H9 (cell line): ENCODE data around the gene DMD. TPM values are rescaled to one million over a fixed set of nuclear protein-coding genes. Genes with fewer than 3 reads are reported as not detected.

ENCODE experiments used
- DNase-seq: peaks from one replicate; pipeline ENCODE4 v3.0.0-alpha.2; 2017
- H2AFZ ChIP-seq: one replicate; pipeline ENCODE4 v1.6.1; 2013; ENCODE audit warnings: mild to moderate bottlenecking, low read length, control low read depth, moderate library complexity
- H2AK5ac ChIP-seq: 2 replicates; pipeline ENCODE4 v1.6.1; 2013; ENCODE audit warnings: low read length, control low read depth, mixed read lengths; ENCODE audit not compliant: insufficient read length
- H2BK120ac ChIP-seq: one replicate; pipeline ENCODE4 v1.6.1; 2013; ENCODE audit warnings: low read depth, mild to moderate bottlenecking, low read length, control low read depth, inconsistent platforms; ENCODE audit not compliant: poor library complexity, severe bottlenecking
- H2BK12ac ChIP-seq: 2 replicates; pipeline ENCODE4 v1.6.1; 2013; ENCODE audit warnings: low read length, control low read depth, mixed read lengths, low read depth; ENCODE audit not compliant: insufficient read length
- H2BK15ac ChIP-seq: 2 replicates; pipeline ENCODE4 v1.6.1; 2013; ENCODE audit warnings: low read depth, low read length, control low read depth
- H2BK20ac ChIP-seq: one replicate; pipeline ENCODE4 v1.6.1; 2013; ENCODE audit warnings: low read depth, mild to moderate bottlenecking, low read length, control low read depth, inconsistent platforms; ENCODE audit not compliant: poor library complexity, severe bottlenecking
- H2BK5ac ChIP-seq: 2 replicates; pipeline ENCODE4 v1.6.1; 2013; ENCODE audit warnings: low read length, control low read depth, mixed read lengths; ENCODE audit not compliant: insufficient read length
- H3K14ac ChIP-seq: 2 replicates; pipeline ENCODE4 v1.6.1; 2013; ENCODE audit warnings: low read length, control low read depth; ENCODE audit not compliant: insufficient read depth
- H3K18ac ChIP-seq: 2 replicates; pipeline ENCODE4 v1.6.1; 2013; ENCODE audit warnings: low read depth, mild to moderate bottlenecking, mixed read lengths, low read length, control low read depth; ENCODE audit not compliant: insufficient read length
- H3K23ac ChIP-seq: 2 replicates; pipeline ENCODE4 v1.6.1; 2013; ENCODE audit warnings: low read length, control low read depth, mixed read lengths, low read depth; ENCODE audit not compliant: insufficient read length
- H3K23me2 ChIP-seq: 2 replicates; pipeline ENCODE4 v1.6.1; 2013; ENCODE audit warnings: low read depth, mild to moderate bottlenecking, mixed read lengths, low read length, control low read depth; ENCODE audit not compliant: insufficient read length, poor library complexity, severe bottlenecking
- H3K27ac ChIP-seq: 2 replicates; pipeline ENCODE4 v1.5.1; 2013; ENCODE audit warnings: low read length, control low read depth, mixed read lengths, low read depth; ENCODE audit not compliant: insufficient read length
- H3K27me3 ChIP-seq: 2 replicates; pipeline ENCODE4 v1.6.1; 2013; ENCODE audit warnings: low read length, control low read depth, inconsistent platforms; ENCODE audit not compliant: insufficient read depth
- H3K4ac ChIP-seq: 2 replicates; pipeline ENCODE4 v1.6.1; 2013; ENCODE audit warnings: low read depth, mild to moderate bottlenecking, control low read depth, inconsistent platforms, low read length, moderate library complexity
- H3K4me1 ChIP-seq: 2 replicates; pipeline ENCODE4 v1.6.1; 2013; ENCODE audit warnings: low read length, control low read depth, inconsistent platforms; ENCODE audit not compliant: insufficient read depth
- H3K4me2 ChIP-seq: 2 replicates; pipeline ENCODE4 v1.6.1; 2013; ENCODE audit warnings: low read length, control low read depth, mixed read lengths; ENCODE audit not compliant: insufficient read length, insufficient read depth
- H3K56ac ChIP-seq: 2 replicates; pipeline ENCODE4 v1.6.1; 2013; ENCODE audit warnings: low read depth, mild to moderate bottlenecking, mixed read lengths, low read length, control low read depth; ENCODE audit not compliant: insufficient read length
- H3K79me1 ChIP-seq: 2 replicates; pipeline ENCODE4 v1.6.1; 2013; ENCODE audit warnings: low read depth, mild to moderate bottlenecking, moderate library complexity, low read length, control low read depth, inconsistent platforms; ENCODE audit not compliant: insufficient read depth, poor library complexity, severe bottlenecking
- H3K79me2 ChIP-seq: 2 replicates; pipeline ENCODE4 v1.6.1; 2013; ENCODE audit warnings: low read length, control low read depth, inconsistent platforms; ENCODE audit not compliant: insufficient read depth
- H3K9ac ChIP-seq: 2 replicates; pipeline ENCODE4 v1.6.1; 2013; ENCODE audit warnings: low read length, control low read depth, mixed read lengths; ENCODE audit not compliant: insufficient read length; ENCODE audit errors: extremely low read depth
- H3K9me3 ChIP-seq: one replicate; pipeline ENCODE4 v1.6.1; 2013; ENCODE audit warnings: low read depth, low read length, inconsistent platforms; ENCODE audit not compliant: control insufficient read depth
- H3T11ph ChIP-seq: one replicate; pipeline ENCODE4 v1.6.1; 2013; ENCODE audit warnings: mild to moderate bottlenecking, low read length, control low read depth, inconsistent platforms
- H4K20me1 ChIP-seq: one replicate; pipeline ENCODE4 v1.6.1; 2013; ENCODE audit not compliant: control insufficient read depth, insufficient read length, insufficient read depth
- H4K5ac ChIP-seq: 2 replicates; pipeline ENCODE4 v1.6.1; 2013; ENCODE audit warnings: low read depth, mild to moderate bottlenecking, mixed read lengths, low read length, control low read depth; ENCODE audit not compliant: insufficient read length
- H4K8ac ChIP-seq: replicated peaks from 2 replicates; pipeline ENCODE4 v1.6.1; 2013; ENCODE audit warnings: low read length, control low read depth, mixed read lengths, low read depth; ENCODE audit not compliant: insufficient read length
- H4K91ac ChIP-seq: 2 replicates; pipeline ENCODE4 v1.6.1; 2013; ENCODE audit warnings: low read depth, mild to moderate bottlenecking, moderate library complexity, mixed read lengths, low read length, control low read depth; ENCODE audit not compliant: insufficient read length
- H3K27ac Mint-ChIP-seq, 3 experiments: 2 replicates in 2 of 3; 3 replicates in 1 of 3; pipeline ENCODE4 v1.8.0; 2020 to 2021; ENCODE audit warnings: mixed read lengths in 3 of 3, mild to moderate bottlenecking in 1 of 3, moderate library complexity in 1 of 3
- H3K27me3 Mint-ChIP-seq: 2 replicates; pipeline ENCODE4 v1.8.0; 2021; ENCODE audit warnings: low read depth, mild to moderate bottlenecking, moderate library complexity, mixed read lengths
- H3K36me3 Mint-ChIP-seq, 3 experiments: 2 replicates in 2 of 3; 3 replicates in 1 of 3; pipeline ENCODE4 v1.8.0; 2020 to 2021; ENCODE audit warnings: low read depth in 3 of 3, mixed read lengths in 3 of 3; ENCODE audit not compliant: insufficient read depth in 1 of 3
- H3K4me1 Mint-ChIP-seq, 2 experiments: 2 replicates each; pipeline ENCODE4 v1.8.0; 2020; ENCODE audit warnings: mixed read lengths in 2 of 2
- H3K4me3 Mint-ChIP-seq, 2 experiments: 2 replicates in 1 of 2; 3 replicates in 1 of 2; pipeline ENCODE4 v1.8.0; 2020 to 2021; ENCODE audit warnings: mild to moderate bottlenecking in 2 of 2, mixed read lengths in 2 of 2, moderate library complexity in 1 of 2
- H3K9me3 Mint-ChIP-seq, 2 experiments: 2 replicates in 1 of 2; 3 replicates in 1 of 2; pipeline ENCODE4 v1.8.0; 2020; ENCODE audit warnings: mild to moderate bottlenecking in 2 of 2, mixed read lengths in 2 of 2, moderate library complexity in 1 of 2
- CTCF ChIP-seq: fragments of 200-600 bp; sonication (generic); conservative IDR thresholded peaks from 3 replicates; pipeline ENCODE4 v1.8.0; 2021; ENCODE audit warnings: antibody characterized with exemption, mild to moderate bottlenecking
- WGBS: extraction: QIAGEN DNeasy Blood & Tissue Kit; methylation state at CpG from one replicate; pipeline ENCODE4 v1.1.7; 2013; ENCODE audit warnings: missing lambda C conversion rate, low lambda C conversion rate, mixed read lengths; ENCODE audit not compliant: insufficient read length; ENCODE audit errors: extremely low coverage; 5-methylcytosine and 5-hydroxymethylcytosine counted together
- total RNA-seq: library from RNA; stranded (reverse); gene quantifications from 2 replicates; pipeline ENCODE4 v1.2.1, GENCODE V29; 2021

The DMD gene
- total RNA-seq, 1 experiment from 2014 or later, result 3.8 TPM

DNA sequence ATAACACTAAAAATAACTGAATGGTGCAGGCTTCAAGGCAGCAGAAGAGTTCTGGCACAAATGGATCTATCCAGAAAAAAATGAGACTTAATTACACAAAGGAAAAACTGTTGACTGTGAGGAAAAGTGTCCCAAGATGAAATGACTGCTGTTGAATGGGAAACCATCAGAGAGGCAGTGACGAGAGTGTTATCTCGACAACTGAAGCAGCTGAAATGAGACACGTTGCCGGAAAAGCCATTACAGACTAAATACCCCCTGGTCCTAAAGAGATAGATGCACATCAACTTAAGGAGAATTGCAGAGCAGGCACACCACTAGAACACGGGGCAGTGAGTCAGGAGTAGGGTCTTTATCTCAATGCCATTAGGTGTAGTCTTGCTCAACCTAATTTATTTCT lies 277.8 kb downstream of the DMD start:
- H4K5ac ChIP-seq, result no peak overlapping the region
- H2BK12ac ChIP-seq, result no peak overlapping the region
- no peak overlapping the region for H2AK5ac ChIP-seq
- WGBS, result no CpG with 5 or more reads among the region's 5 CpGs
- no peak overlapping the region for H3K27ac ChIP-seq
- no peak overlapping the region for H3K9ac ChIP-seq
- H3K56ac ChIP-seq, result no peak overlapping the region
- no peaks in the 10 kb centered on the region for H3K27me3 ChIP-seq
- no peak overlapping the region for H2BK120ac ChIP-seq
- TF ChIP-seq CTCF, result no peak
- H4K91ac ChIP-seq, result no peak overlapping the region
- H3K18ac ChIP-seq, result no peak overlapping the region
- no peak overlapping the region for H3K4me2 ChIP-seq
- H4K20me1 ChIP-seq, result no peaks in the 10 kb centered on the region
- no peaks in the 10 kb centered on the region; the same call in 1 of the 2 replicates for H3K27me3 Mint-ChIP-seq
- H3K23ac ChIP-seq, result no peak overlapping the region
- H3K79me1 ChIP-seq, result no peaks in the 10 kb centered on the region
- DNase-seq, result no peak
- H3K79me2 ChIP-seq, result no peaks in the 10 kb centered on the region
- H2BK20ac ChIP-seq, result no peak overlapping the region
- H3K27ac Mint-ChIP-seq, result no peak overlapping the region
- H3K4ac ChIP-seq, result no peak overlapping the region
- no peak overlapping the region for H2BK5ac ChIP-seq
- no peak overlapping the region for H3K14ac ChIP-seq
- H3K23me2 ChIP-seq, result no peaks in the 10 kb centered on the region
- no peaks in the 10 kb centered on the region for H3K4me1 ChIP-seq
- no peaks in the 10 kb centered on the region for H3K4me1 Mint-ChIP-seq
- peak overlapping the region; percentile 16 for H2AFZ ChIP-seq
- no peak overlapping the region for H3T11ph ChIP-seq
- H3K36me3 Mint-ChIP-seq, result no peaks in the 10 kb centered on the region; a peak in 1 of 7 replicates
- H4K8ac ChIP-seq, result no peak overlapping the region
- H3K9me3 ChIP-seq, result no peaks in the 10 kb centered on the region
- no peak overlapping the region for H2BK15ac ChIP-seq
- H3K9me3 Mint-ChIP-seq, result peaks cover 4 to 11% of the 10 kb centered on the region in 2 experiments; a peak in 3 of 5 replicates
- H3K4me3 Mint-ChIP-seq, result no peak overlapping the region
